ENCODE measurements around the gene TCIRG1.

DNA sequence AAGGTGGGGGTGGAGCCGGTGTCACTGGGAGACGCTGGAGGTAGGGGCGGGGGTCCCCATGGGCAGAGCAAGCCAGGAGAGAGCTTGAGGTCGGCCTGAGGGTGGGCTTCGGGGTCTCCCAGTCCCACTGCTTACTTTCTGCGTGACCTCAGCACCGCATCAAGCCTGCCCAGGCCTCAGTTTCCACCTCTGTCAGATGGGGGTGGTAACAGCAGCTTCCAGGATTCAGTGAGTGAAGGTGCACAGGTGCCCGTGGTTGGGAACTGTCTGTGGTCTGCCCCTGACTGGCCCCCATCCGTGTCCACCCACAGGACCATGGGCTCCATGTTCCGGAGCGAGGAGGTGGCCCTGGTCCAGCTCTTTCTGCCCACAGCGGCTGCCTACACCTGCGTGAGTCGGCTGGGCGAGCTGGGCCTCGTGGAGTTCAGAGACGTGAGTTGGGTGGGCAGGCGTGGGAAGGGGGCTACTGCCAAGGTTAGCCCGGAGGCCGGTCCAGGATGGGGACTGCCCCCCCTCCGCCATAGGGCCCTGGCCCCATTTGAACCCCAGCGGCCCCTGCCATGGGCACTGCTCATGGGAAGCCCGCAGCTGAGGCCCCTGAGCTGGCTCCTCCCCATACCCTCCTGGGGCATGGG, 2.2 kb downstream of the TCIRG1 start:
- TF ChIP-seq EZH2 (IDR thresholded peaks at IDR 0.05; ENCODE audit: insufficient read depth, poor library complexity, severe bottlenecking) (no peak), EZH2phosphoT487 (IDR thresholded peaks at IDR 0.05; ENCODE audit: insufficient read depth, low read depth) (no peak)
